HG02571 (cell line): ENCODE measurements around the gene GAS1.

Experiments used
- ATAC-seq: cut with Tn5 transposase; IDR thresholded peaks from one replicate; pipeline ENCODE4 v1.9.1; 2021; ENCODE audit warnings: mild to moderate bottlenecking, moderate library complexity; ENCODE audit not compliant: unreplicated experiment

The GAS1 gene

DNA sequence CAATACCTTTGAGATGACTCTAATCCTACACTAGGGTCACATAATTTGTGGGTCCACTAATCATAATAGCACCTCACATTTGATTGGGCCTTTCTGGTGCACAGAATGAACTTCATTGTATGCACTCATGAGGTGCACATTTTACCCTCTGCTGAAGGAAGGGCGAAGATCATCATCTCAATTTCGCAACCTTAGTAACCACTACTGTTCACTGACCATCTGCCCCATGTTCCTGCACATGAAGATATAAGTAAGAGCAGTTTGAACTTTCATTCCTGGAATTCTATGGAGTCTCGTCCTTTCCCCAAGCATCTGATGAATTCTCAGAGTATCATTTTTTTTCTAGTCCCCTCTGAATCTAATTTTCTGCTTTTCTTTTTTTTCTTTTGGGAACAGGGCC, 21.2 kb downstream of the GAS1 start:
- no peak for ATAC-seq

DNA sequence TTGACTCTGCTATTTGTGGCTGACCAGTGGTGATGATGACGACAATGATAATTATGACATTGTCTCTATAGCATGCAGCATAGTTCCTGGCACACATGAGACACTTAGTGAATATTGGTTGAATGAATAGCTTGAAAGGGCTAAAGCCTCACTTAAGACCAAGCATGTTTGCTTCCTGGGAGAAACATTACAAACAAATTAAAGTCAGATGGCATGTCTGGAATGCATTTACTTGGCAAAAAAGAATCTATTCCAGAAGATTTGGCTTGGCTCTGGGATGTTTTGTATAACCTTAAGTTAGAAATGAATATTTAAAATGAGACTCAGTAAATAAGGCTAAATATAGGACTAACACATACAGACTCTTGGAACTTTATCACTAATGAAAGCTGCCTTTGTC, 21.6 kb downstream of the GAS1 start:
- ATAC-seq = no peak

GRCh38 chr9:86924206-86924605, 23.1 kb downstream of the GAS1 start:
- ATAC-seq = no peak

GRCh38 chr9:86921151-86921923, 26.0 kb downstream of the GAS1 start:
- no peak for ATAC-seq

DNA sequence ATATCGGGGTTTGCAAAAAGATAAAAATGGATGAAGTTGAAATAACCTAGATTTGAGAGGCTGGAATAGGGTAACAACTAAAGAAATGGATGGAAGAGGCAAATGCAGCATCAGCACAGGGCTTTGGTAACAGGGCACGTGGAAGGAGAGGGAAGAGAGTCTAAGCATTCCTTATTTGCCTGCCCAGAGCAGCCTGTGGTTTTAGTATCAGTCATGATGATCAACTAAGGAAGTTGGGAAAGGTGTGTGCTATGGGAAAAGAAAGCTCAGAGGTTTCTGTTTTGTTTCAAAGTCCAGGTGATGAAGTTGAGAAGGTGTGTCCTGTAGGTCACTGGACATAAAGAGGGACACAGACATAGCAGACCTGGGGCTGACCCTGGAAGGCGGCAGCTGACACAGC, 28.8 kb downstream of the GAS1 start:
- no peak for ATAC-seq

- no peak for ATAC-seq
Measured at GRCh38 chr9:86912210-86912609, 35.1 kb downstream of the GAS1 start.

DNA sequence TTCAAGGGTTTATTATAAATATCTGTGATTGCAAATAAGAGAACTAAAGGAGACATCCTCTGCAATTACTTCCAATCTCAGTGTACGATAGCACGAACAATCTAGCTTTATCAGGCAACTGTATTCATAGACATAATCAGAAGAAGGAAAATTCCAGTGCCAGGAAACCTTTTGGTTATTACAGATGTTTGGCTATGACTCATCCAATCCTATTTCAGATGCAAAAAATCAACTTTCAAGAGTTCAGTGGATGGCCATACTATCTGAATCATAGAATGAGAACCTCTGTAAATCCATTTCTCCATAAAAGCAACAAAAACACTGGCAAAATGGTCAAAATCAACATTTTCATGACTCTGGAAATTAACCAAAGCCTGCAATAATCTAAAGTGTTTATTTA, 37.9 kb downstream of the GAS1 start:
- ATAC-seq = no peak

- no peak for ATAC-seq
Measured at GRCh38 chr9:86908261-86908660, 39.0 kb downstream of the GAS1 start.

DNA sequence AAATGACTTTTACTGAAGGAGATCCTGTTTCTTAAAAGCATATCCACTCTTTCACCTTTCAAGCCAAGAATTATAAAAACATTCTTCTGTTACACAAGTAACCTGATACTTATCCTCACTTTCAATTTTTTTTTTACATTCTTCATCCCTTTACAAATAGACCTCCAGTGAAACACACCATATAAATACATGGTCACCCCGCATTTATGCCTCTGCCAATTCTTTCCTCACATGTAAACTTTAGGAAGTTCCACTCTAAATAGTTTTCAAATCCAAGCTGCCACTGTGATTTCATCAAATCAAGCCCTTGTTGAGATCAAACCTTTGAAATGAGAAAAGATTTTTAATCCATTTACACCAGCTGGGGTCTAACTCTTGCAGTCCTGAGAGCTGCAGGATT, 40.0 kb downstream of the GAS1 start:
- ATAC-seq = no peak

DNA sequence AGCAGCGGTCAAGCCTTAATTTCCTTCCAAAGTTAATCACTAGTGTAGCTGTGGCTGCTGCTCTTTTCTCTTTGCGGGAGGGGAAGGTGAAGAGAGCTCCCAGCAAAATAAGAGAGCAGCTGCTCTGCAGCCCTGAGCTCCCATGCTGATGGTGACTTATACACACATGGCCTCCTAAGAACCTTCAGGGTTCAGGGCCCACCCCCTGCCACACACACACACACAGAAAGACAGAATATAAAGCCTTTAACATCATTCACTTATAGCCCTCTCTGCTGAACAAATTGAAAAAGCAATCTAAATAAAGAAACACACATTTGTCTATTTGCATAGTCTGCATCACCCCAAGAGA, 43.6 kb downstream of the GAS1 start:
- ATAC-seq = no peak

DNA sequence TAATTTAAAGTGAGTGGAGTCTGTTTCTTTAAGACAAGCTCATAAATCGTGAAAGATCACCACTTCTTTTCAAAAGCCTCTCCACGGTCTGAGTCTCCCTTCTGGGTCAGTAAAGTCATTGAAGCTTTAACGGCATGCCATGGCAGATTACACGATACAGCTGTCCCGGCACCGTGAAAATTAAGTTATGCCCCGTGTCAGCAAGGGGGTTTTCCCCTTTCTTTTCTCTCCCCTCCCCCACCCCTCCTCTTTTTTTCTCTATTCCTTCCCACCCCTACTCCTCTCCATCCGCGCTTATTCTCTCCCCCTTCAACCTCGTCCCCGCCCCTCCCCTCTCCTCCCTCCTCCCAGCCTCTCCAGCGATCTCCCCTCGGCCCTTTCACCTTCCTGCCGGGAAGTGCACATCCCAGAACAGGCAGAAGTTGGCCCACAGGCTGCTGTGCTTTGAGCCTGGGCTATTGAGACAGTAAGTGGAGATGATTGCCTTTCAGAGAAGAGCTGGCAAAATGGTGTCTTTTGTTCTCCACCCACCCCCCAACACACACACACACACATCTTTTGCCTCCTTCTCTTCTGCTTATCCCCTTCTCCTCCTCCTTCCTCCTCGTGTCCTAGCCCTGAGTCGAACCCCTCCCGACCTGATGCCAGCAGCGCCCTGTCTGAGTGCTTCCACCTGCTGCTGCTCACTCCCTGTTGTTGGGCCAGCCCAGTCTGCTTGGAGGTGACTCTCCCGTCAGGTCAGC, 44.1 kb downstream of the GAS1 start:
- no peak for ATAC-seq

- ATAC-seq = no peak
Measured at GRCh38 chr9:86902586-86902985, 44.7 kb downstream of the GAS1 start.

GRCh38 chr9:86902176-86902575, 45.1 kb downstream of the GAS1 start:
- no peak for ATAC-seq

DNA sequence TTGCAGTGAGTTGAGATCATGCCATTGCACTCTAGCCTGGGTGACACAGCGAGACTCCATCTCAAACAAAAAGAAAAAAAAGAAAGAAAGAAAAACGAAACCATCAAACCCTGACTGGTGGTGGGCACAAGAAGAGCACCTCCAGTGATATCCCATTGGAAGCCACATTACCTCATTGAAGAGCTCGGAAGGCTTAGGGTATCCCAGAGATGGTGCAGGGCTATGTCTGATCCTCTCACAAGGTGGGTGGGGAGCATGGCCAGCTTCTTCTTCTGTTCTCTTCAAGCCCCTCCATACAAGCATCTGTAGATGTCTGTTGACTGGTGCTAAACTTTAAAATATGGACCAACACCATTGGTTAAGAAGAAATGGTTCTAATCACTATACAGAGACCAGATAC, 45.8 kb downstream of the GAS1 start:
- no peak for ATAC-seq
